ENCODE data around the gene PYGO2. TPM values are rescaled to one million over a fixed set of nuclear protein-coding genes. Genes with fewer than 3 reads are reported as not detected.

The PYGO2 gene
- total and polyA plus RNA-seq, 3 donors from 2014 or later = 31.0 to 34.9 (median 33.2) TPM

- Histone ChIP-seq H3K27ac (peak overlapping the region; percentile 91 to 98), H3K4me3 (no peak overlapping the region), H3K36me3 (ENCODE audit: low read depth, missing control alignments) (no peaks in the 10 kb centered on the region), H3K27me3 (no peaks in the 10 kb centered on the region), H3K4me1 (peaks cover 20% of the 10 kb centered on the region), H3K9me3 (no peaks in the 10 kb centered on the region)
- 65 to 100% methylated on average over 2 to 17 of the region's 17 CpGs for WGBS, 2 donors
- DNase-seq = peak; percentile 45
- TF ChIP-seq POLR2A (IDR thresholded peaks at IDR 0.05) (no peak), CTCF (IDR thresholded peaks at IDR 0.05) (no peak)
- intact Hi-C loops (cut with DNase I; ENCODE audit: low total_unique reads) = no loop called here
These were observed 43.8 kb upstream of the PYGO2 start for GRCh38 chr1:155005076-155006011.

DNA sequence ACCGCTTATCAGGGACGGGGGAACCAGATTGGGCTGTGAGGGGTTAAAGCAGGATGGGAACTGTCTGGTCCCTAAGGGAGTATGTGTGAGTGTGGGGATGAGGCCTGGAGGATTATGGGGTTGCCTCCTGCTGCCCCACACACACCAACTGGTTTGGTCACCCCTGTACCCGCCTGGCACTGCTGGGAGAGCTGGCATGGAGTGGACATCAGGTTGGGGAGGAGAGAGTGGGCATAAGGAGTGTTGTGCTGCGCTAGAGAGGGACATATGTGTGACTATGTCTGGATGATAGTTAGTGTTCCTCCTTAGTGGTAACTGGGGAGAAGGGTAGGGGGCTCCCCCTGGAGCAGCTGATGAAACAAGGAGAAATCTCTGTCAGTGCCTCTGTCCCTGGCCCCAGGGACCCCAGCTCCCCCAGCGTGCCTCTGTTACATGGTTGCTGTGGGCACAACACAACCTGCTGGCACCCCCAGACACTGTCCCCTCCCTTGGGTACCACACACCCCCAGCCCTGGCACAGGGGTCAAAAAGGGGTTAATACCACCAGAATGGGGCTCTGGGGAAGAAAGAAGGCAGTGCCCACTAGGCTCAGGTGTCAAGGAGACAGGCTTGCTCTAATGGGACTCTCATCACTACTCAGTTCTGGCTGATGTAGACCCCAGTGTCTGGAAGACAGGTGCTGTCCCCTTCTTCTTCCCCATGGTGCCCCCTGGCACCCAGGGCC is 42.9 kb upstream of the PYGO2 start:
- WGBS, 2 donors = 21 to 33% methylated on average over 4 to 5 of the region's 5 CpGs

DNA sequence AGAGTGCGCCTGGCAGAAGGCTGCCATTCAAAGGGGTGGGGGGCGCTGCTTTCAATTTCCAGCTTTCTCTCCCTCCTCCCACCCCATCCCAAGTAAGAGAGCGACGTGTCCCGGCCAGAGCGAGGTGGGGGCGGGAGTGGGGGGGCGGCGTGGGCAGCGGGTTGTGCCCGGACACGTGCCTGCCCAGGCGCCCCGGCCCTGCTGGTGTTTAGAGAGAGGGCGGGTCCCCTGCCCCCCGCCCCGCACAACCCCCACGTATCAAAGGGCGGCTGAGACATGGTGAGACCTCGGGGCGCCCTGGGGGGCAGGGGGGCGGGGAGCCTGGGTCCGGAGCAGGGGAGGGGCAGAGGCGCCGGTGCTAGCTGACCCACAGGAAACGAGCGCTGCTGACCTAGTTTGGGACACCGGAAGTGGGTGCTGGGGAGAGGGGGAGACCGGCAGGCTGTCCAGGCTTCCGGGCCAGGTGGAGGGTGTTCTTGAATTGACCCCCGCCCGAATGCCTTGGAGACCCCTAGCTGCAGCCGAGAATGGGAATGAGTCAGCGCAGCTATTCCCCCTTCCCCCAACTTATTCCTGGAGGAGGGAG is 42.3 kb upstream of the PYGO2 start:
- Histone ChIP-seq H3K4me1 (peaks cover 35% of the 10 kb centered on the region), H3K36me3 (ENCODE audit: low read depth, missing control alignments) (no peaks in the 10 kb centered on the region), H3K27ac (peak overlapping the region; percentile 91 to 98), H3K9me3 (no peaks in the 10 kb centered on the region), H3K27me3 (no peaks in the 10 kb centered on the region), H3K4me3 (peak overlapping the region; percentile 77 to 84)
- 0 to 1% methylated on average over 15 to 31 of the region's 34 CpGs for WGBS, 2 donors
- intact Hi-C loops (cut with DNase I; ENCODE audit: low total_unique reads) = no loop called here
- no peak for TF ChIP-seq POLR2A (IDR thresholded peaks at IDR 0.05)
- no peak for TF ChIP-seq CTCF (IDR thresholded peaks at IDR 0.05)
- DNase-seq = peak; percentile 73

More for the DNA sequence above, 42.9 kb upstream of the PYGO2 start:
- H3K36me3 ChIP-seq (ENCODE audit: low read depth, missing control alignments) = no peaks in the 10 kb centered on the region
- H3K9me3 ChIP-seq = no peaks in the 10 kb centered on the region
- H3K4me3 ChIP-seq = peak overlapping the region; percentile 77 to 84
- intact Hi-C loops (cut with DNase I; ENCODE audit: low total_unique reads) = no loop called here
- no peak for DNase-seq
- H3K27ac ChIP-seq = peak overlapping the region; percentile 91 to 98
- H3K4me1 ChIP-seq = peaks cover 28% of the 10 kb centered on the region
- H3K27me3 ChIP-seq = no peaks in the 10 kb centered on the region
- TF ChIP-seq POLR2A (IDR thresholded peaks at IDR 0.05) (no peak), CTCF (IDR thresholded peaks at IDR 0.05) (no peak)

DNA sequence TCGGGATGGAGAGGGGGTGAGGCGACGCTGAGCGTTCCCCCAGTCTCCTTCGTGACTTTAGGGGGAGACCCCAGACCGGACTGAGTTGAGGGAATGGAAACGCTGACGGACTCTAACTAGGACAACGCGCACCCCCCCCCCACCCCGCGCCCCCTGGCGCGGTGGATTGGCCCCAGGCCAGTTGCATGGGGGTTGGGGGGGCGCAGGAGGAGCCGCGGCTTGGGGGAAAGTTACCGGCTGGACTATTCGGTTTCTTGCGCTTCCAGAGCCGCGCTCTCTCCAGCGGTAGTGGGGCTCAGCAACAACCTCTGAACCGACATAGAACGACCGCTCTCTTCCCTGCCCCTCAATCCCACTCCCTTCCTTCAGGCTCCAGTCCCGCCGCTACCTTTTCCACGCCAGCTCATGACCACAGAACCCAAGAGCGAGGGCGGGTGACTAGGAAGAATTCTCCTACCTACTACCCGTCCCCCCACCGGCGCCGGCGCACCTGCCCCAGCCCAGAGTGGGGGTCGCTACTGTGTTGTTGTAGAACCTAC is 41.7 kb upstream of the PYGO2 start:
- Histone ChIP-seq H3K27me3 (no peaks in the 10 kb centered on the region), H3K4me1 (peaks cover 31% of the 10 kb centered on the region)
- intact Hi-C loops (cut with DNase I; ENCODE audit: low total_unique reads) = no loop called here

More for the DNA sequence above, 41.7 kb upstream of the PYGO2 start:
- WGBS, 2 donors = 0 to 1% methylated on average over 24 to 36 of the region's 37 CpGs
- DNase-seq = peak; percentile 38
- Histone ChIP-seq H3K36me3 (ENCODE audit: low read depth, missing control alignments) (no peaks in the 10 kb centered on the region), H3K27ac (peak overlapping the region; percentile 91 to 98), H3K9me3 (no peaks in the 10 kb centered on the region), H3K4me3 (peak overlapping the region; percentile 77 to 84)
- TF ChIP-seq CTCF (IDR thresholded peaks at IDR 0.05) (no peak), POLR2A (IDR thresholded peaks at IDR 0.05) (no peak)

Data from testis (tissue), 3 donors.